Measurements from ENCODE around the gene PDE10A.

PDE10A gene

GRCh38 chr6:165692106-165692653, 29.1 kb upstream of the PDE10A start:
- TF ChIP-seq CTCF (conservative IDR thresholded peaks at IDR 0.05; ENCODE audit: low read length), result no peak
- no peak overlapping the region for H3K4me3 ChIP-seq (ENCODE audit: low read length)
- no peak for DNase-seq (ENCODE audit: low read depth)

- H3K4me3 ChIP-seq (ENCODE audit: low read length), result no peak overlapping the region
- DNase-seq (ENCODE audit: low read depth), result no peak
- TF ChIP-seq CTCF (conservative IDR thresholded peaks at IDR 0.05; ENCODE audit: low read length), result no peak
These were observed 26.7 kb upstream of the PDE10A start for GRCh38 chr6:165689699-165690098.

- TF ChIP-seq CTCF (conservative IDR thresholded peaks at IDR 0.05; ENCODE audit: low read length), result no peak
- DNase-seq (ENCODE audit: low read depth), result no peak
- no peak overlapping the region for H3K4me3 ChIP-seq (ENCODE audit: low read length)
These were observed 23.7 kb upstream of the PDE10A start for GRCh38 chr6:165686596-165687365.

GRCh38 chr6:165685302-165685701, 22.3 kb upstream of the PDE10A start:
- H3K4me3 ChIP-seq (ENCODE audit: low read length), result no peak overlapping the region
- DNase-seq (ENCODE audit: low read depth), result no peak
- no peak for TF ChIP-seq CTCF (conservative IDR thresholded peaks at IDR 0.05; ENCODE audit: low read length)

GRCh38 chr6:165684333-165684732, 21.3 kb upstream of the PDE10A start:
- H3K4me3 ChIP-seq (ENCODE audit: low read length), result no peak overlapping the region
- DNase-seq (ENCODE audit: low read depth), result no peak
- no peak for TF ChIP-seq CTCF (conservative IDR thresholded peaks at IDR 0.05; ENCODE audit: low read length)

- no peak for TF ChIP-seq CTCF (conservative IDR thresholded peaks at IDR 0.05; ENCODE audit: low read length)
- no peak overlapping the region for H3K4me3 ChIP-seq (ENCODE audit: low read length)
- DNase-seq (ENCODE audit: low read depth), result no peak
These were observed 17.9 kb upstream of the PDE10A start for GRCh38 chr6:165680975-165681374.

- DNase-seq (ENCODE audit: low read depth), result no peak
- TF ChIP-seq CTCF (conservative IDR thresholded peaks at IDR 0.05; ENCODE audit: low read length), result no peak
- H3K4me3 ChIP-seq (ENCODE audit: low read length), result no peak overlapping the region
These were observed 16.3 kb upstream of the PDE10A start for GRCh38 chr6:165679326-165679725.
